ENCODE data around the gene MEMO1. TPM values are rescaled to one million over a fixed set of nuclear protein-coding genes. Genes with fewer than 3 reads are reported as not detected.

Gene MEMO1
- total RNA-seq, 1 experiment from 2014 or later: 49.5 TPM

- BruUV-seq (replicated peaks): no TSS peak
- Histone ChIP-seq H3K4me3 (ENCODE audit: low read length) (no peak overlapping the region), H3K9me3 (ENCODE audit: low read length) (no peaks in the 10 kb centered on the region), H3K27me3 (ENCODE audit: low read length) (no peaks in the 10 kb centered on the region), H3K9me2 (replicated peaks; ENCODE audit: low read length) (no peaks in the 10 kb centered on the region), H2AFZ (ENCODE audit: low read length) (no peak overlapping the region), H4K20me1 (ENCODE audit: low read length) (no peaks in the 10 kb centered on the region), H3K79me2 (ENCODE audit: low read length) (no peaks in the 10 kb centered on the region), H3K27ac (ENCODE audit: low read length) (no peak overlapping the region), H3K36me3 (ENCODE audit: low read depth, low read length) (no peaks in the 10 kb centered on the region), H3K9ac (ENCODE audit: low read length) (no peak overlapping the region), H3F3A (ENCODE audit: low read length, unreplicated experiment) (no peaks in the 10 kb centered on the region), H3K4me2 (ENCODE audit: low read length) (no peak overlapping the region), H3K4me1 (ENCODE audit: insufficient read depth, low read length) (peaks cover 6% of the 10 kb centered on the region)
- DNase-seq: no peak
- POLR2A ChIA-PET (ENCODE audit: unreplicated experiment): no interaction called here
- intact Hi-C loops (cut with micrococcal nuclease): no loop called here
- CTCF ChIA-PET: no interaction called here
- no peak for ATAC-seq
- TF ChIP-seq, protein P1, sequence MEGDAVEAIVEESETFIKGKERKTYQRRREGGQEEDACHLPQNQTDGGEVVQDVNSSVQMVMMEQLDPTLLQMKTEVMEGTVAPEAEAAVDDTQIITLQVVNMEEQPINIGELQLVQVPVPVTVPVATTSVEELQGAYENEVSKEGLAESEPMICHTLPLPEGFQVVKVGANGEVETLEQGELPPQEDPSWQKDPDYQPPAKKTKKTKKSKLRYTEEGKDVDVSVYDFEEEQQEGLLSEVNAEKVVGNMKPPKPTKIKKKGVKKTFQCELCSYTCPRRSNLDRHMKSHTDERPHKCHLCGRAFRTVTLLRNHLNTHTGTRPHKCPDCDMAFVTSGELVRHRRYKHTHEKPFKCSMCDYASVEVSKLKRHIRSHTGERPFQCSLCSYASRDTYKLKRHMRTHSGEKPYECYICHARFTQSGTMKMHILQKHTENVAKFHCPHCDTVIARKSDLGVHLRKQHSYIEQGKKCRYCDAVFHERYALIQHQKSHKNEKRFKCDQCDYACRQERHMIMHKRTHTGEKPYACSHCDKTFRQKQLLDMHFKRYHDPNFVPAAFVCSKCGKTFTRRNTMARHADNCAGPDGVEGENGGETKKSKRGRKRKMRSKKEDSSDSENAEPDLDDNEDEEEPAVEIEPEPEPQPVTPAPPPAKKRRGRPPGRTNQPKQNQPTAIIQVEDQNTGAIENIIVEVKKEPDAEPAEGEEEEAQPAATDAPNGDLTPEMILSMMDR (conservative IDR thresholded peaks at IDR 0.05; ENCODE audit: low read depth, low read length): no peak
- no peak for TF ChIP-seq EZH2phosphoT487 (IDR thresholded peaks at IDR 0.05; ENCODE audit: borderline replicate concordance, low read length)
- TF ChIP-seq EZH2 (IDR thresholded peaks at IDR 0.05; ENCODE audit: low read length, unreplicated experiment): no peak
These were observed 175.4 kb downstream of the MEMO1 start for GRCh38 chr2:31835450-31835849.

DNA sequence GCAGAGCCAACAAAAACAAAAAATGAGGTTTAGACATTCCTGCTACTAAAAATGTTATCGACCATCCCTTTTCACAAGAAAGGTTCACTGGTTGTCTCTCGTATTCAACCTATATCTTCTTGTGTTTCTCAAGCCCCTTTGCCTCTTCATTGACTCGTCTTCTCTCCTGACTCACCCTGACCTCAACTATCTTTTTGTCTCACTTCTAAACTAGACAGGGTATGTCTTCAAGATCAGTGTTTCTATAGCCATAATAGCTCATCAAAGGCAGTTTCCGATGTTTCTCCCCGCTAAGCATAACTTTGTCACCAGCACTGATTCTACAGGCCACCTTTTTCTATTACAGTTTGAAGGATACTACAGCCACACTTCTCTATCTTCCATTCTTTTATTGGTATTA, 178.4 kb downstream of the MEMO1 start:
- no peaks in the 10 kb centered on the region for H3K9me2 ChIP-seq (replicated peaks; ENCODE audit: low read length)
- no peaks in the 10 kb centered on the region for H3K27me3 ChIP-seq (ENCODE audit: low read length)
- peaks cover 6% of the 10 kb centered on the region for H3K4me1 ChIP-seq (ENCODE audit: insufficient read depth, low read length)
- H4K20me1 ChIP-seq (ENCODE audit: low read length): no peaks in the 10 kb centered on the region
- H3K36me3 ChIP-seq (ENCODE audit: low read depth, low read length): no peaks in the 10 kb centered on the region
- H3K9me3 ChIP-seq (ENCODE audit: low read length): no peaks in the 10 kb centered on the region
- no peak overlapping the region for H3K4me2 ChIP-seq (ENCODE audit: low read length)
- intact Hi-C loops (cut with micrococcal nuclease): no loop called here
- DNase-seq (no peak), ATAC-seq (no peak)
- no peaks in the 10 kb centered on the region for H3K79me2 ChIP-seq (ENCODE audit: low read length)
- no peak for TF ChIP-seq EZH2phosphoT487 (IDR thresholded peaks at IDR 0.05; ENCODE audit: borderline replicate concordance, low read length)
- TF ChIP-seq EZH2 (IDR thresholded peaks at IDR 0.05; ENCODE audit: low read length, unreplicated experiment): no peak
- TF ChIP-seq, protein P1 (conservative IDR thresholded peaks at IDR 0.05; ENCODE audit: low read depth, low read length): no peak
- POLR2A ChIA-PET (ENCODE audit: unreplicated experiment): no interaction called here
- no peak overlapping the region for H3K4me3 ChIP-seq (ENCODE audit: low read length)
- H3F3A ChIP-seq (ENCODE audit: low read length, unreplicated experiment): no peaks in the 10 kb centered on the region
- no peak overlapping the region for H2AFZ ChIP-seq (ENCODE audit: low read length)
- no peak overlapping the region for H3K27ac ChIP-seq (ENCODE audit: low read length)
- H3K9ac ChIP-seq (ENCODE audit: low read length): no peak overlapping the region
- no TSS peak for BruUV-seq (replicated peaks)
- CTCF ChIA-PET: no interaction called here

- peak; percentile 71 for DNase-seq
- ChIA-PET POLR2A (ENCODE audit: unreplicated experiment) (no interaction called here), CTCF (no interaction called here)
- Histone ChIP-seq H3K4me2 (ENCODE audit: low read length) (no peak overlapping the region), H3F3A (ENCODE audit: low read length, unreplicated experiment) (no peaks in the 10 kb centered on the region), H3K36me3 (ENCODE audit: low read depth, low read length) (no peaks in the 10 kb centered on the region), H3K27me3 (ENCODE audit: low read length) (no peaks in the 10 kb centered on the region), H4K20me1 (ENCODE audit: low read length) (no peaks in the 10 kb centered on the region), H3K9ac (ENCODE audit: low read length) (no peak overlapping the region), H3K4me1 (ENCODE audit: insufficient read depth, low read length) (peaks cover 6% of the 10 kb centered on the region), H3K9me3 (ENCODE audit: low read length) (no peaks in the 10 kb centered on the region), H3K9me2 (replicated peaks; ENCODE audit: low read length) (no peaks in the 10 kb centered on the region), H3K27ac (ENCODE audit: low read length) (0 out of 2 replicates have a peak overlapping the region, but pooled peaks have one; percentile 16), H2AFZ (ENCODE audit: low read length) (no peak overlapping the region), H3K79me2 (ENCODE audit: low read length) (no peaks in the 10 kb centered on the region), H3K4me3 (ENCODE audit: low read length) (no peak overlapping the region)
- TF ChIP-seq, protein P1 (conservative IDR thresholded peaks at IDR 0.05; ENCODE audit: low read depth, low read length): no peak
- TF ChIP-seq EZH2phosphoT487 (IDR thresholded peaks at IDR 0.05; ENCODE audit: borderline replicate concordance, low read length): no peak
- TF ChIP-seq EZH2 (IDR thresholded peaks at IDR 0.05; ENCODE audit: low read length, unreplicated experiment): no peak
- intact Hi-C loops (cut with micrococcal nuclease): no loop called here
- BruUV-seq (replicated peaks): no TSS peak
- ATAC-seq: peak; percentile 42
These were observed 179.2 kb downstream of the MEMO1 start for GRCh38 chr2:31831585-31831984.

Measured in PC-3 (cell line).